ENCODE data around the gene CACNA1B.

The CACNA1B gene

DNA sequence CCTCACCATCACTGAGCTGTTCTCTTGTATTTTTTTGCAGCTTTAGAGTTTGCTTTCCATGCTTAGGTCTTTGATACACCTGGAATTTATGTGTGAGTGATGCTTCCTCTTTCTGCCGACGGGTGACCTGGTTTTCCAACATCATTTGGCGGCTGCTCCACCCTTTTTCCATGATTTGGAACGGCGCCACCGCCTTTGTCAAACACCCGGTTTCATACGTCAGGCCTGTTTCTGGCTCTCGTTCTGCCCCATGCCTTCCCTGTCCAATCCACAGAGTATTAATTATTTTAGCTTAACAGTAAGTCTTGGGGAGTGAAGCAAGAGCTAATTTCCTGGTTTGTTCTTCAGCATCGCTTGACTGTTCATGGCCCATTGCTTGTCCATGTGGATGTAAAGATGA is 30.2 kb downstream of the CACNA1B start:
- DNase-seq (ENCODE audit: low read depth): no peak
- no peak overlapping the region for H3K4me3 ChIP-seq (ENCODE audit: low read depth, low read length)
- TF ChIP-seq, protein P1, sequence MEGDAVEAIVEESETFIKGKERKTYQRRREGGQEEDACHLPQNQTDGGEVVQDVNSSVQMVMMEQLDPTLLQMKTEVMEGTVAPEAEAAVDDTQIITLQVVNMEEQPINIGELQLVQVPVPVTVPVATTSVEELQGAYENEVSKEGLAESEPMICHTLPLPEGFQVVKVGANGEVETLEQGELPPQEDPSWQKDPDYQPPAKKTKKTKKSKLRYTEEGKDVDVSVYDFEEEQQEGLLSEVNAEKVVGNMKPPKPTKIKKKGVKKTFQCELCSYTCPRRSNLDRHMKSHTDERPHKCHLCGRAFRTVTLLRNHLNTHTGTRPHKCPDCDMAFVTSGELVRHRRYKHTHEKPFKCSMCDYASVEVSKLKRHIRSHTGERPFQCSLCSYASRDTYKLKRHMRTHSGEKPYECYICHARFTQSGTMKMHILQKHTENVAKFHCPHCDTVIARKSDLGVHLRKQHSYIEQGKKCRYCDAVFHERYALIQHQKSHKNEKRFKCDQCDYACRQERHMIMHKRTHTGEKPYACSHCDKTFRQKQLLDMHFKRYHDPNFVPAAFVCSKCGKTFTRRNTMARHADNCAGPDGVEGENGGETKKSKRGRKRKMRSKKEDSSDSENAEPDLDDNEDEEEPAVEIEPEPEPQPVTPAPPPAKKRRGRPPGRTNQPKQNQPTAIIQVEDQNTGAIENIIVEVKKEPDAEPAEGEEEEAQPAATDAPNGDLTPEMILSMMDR (conservative IDR thresholded peaks at IDR 0.05; ENCODE audit: low read depth, low read length): no peak

DNA sequence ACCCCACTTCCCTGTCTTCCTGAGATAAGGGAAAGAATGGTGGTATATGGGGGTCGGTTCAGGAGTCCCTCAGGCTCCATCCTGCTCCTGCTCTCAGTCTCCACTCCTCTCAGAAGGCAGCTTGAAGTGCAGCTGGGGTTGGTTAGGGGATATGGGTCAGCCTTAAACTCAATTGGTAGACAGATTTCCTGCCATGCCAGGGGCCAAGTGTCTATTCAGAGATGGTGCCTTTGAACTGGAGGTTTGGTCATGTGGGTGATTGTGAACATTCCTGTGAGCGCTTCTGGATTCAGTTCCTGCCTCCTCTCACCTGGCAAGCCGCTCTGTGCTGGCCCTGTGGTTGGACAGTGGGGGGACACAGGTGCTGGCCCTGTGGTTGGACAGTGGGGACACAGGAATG is 35.1 kb downstream of the CACNA1B start:
- TF ChIP-seq, protein P1 (conservative IDR thresholded peaks at IDR 0.05; ENCODE audit: low read depth, low read length): no peak
- DNase-seq (ENCODE audit: low read depth): no peak
- H3K4me3 ChIP-seq (ENCODE audit: low read depth, low read length): no peak overlapping the region

DNA sequence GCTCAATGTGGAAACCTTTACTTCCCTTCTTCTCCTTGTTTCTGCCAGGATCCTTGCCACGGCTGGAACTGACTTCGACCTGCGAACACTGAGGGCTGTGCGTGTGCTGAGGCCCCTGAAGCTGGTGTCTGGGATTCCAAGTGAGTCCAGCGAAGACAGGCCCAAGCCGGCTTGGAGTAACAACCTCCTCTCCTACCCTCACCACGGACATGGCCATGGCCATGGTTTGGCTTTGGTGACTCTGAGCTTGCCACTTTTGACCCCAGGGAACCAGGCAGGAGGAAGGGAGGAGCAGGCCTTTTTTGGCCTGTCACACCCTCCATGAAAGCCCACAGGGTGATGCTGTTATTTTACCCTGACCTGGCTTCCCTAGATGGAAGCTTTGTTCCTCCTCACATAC is 35.5 kb downstream of the CACNA1B start:
- TF ChIP-seq, protein P1 (conservative IDR thresholded peaks at IDR 0.05; ENCODE audit: low read depth, low read length): no peak
- no peak overlapping the region for H3K4me3 ChIP-seq (ENCODE audit: low read depth, low read length)
- no peak for DNase-seq (ENCODE audit: low read depth)

DNA sequence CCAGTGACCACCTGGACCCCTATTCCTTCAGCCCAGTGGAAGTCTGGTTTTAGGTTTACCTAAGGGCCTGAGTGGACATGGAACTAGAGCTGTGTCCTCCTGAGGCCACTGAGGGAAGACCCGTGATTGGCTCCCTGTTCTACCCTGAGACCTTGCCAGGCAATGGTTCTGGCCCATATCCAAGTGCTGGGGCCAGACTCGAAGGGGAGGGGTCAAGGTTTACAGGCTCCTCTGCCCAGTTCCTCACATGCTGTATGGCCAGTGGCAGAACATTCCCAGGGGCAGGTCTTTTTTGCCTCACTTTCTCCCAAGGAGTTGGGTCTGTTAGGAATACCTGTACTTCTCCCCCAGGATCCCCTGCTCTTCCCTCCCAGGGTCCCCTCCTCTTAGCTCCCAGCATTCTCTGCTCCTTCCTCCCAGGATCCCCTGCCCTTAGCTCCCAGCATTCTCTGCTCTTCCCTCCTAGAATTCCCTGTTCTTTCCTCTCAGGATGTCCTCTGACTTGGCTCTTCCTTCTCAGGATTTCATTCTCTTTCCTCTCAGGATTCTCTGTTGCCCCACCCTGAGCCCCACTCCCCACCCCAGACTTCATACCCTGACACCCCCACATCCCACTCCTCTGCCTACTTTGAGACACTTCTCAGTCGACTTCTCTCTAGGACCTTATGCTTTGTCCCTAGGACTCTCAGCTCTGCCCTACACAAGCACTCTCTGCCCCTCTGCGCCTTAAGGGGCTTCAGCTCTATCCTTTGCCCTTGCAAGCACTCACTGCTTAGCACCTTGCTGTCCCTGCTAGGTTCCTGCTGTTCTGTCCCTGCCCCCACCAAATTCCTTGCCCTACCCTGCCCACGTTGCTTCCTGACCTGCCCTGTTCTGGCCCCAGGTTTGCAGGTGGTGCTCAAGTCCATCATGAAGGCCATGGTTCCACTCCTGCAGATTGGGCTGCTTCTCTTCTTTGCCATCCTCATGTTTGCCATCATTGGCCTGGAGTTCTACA is 36.5 kb downstream of the CACNA1B start:
- DNase-seq (ENCODE audit: low read depth): no peak
- H3K4me3 ChIP-seq (ENCODE audit: low read depth, low read length): no peak overlapping the region
- TF ChIP-seq, protein P1 (conservative IDR thresholded peaks at IDR 0.05; ENCODE audit: low read depth, low read length): no peak

DNA sequence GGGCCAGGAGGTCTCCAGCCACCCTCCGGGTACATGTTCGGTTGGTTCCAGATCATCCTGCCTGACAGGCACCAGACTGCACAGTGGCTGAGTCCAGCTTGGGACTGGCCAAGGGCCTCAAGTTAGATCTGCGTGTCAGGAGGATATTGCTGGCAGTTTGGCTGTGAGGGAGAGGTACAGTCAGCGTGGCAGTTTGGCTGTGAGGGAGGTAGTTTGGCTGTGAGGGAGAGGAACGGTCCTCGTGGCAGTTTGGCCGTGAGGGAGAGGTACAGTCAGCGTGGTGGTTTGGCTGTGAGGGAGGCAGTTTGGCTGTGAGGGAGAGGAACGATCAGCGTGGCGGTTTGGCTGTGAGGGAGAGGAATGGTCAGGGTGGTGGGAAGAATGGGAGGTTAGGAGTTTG is 39.0 kb downstream of the CACNA1B start:
- TF ChIP-seq, protein P1 (conservative IDR thresholded peaks at IDR 0.05; ENCODE audit: low read depth, low read length): no peak
- no peak for DNase-seq (ENCODE audit: low read depth)

DNA sequence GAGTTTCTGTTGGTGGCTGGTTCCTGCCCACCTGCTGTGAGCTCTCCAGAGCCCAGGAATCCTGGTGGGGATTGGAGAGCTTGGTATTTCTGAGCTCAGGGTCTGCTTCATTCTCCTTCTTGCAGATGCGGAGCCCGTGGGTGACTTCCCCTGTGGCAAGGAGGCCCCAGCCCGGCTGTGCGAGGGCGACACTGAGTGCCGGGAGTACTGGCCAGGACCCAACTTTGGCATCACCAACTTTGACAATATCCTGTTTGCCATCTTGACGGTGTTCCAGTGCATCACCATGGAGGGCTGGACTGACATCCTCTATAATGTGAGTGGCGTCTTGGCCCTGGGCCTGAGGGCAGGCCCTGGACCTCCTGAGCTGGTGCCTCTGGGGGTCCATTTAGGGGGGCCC is 39.5 kb downstream of the CACNA1B start:
- DNase-seq (ENCODE audit: low read depth): no peak
- TF ChIP-seq, protein P1 (conservative IDR thresholded peaks at IDR 0.05; ENCODE audit: low read depth, low read length): no peak
- no peak overlapping the region for H3K4me3 ChIP-seq (ENCODE audit: low read depth, low read length)

More for the DNA sequence above, 39.0 kb downstream of the CACNA1B start:
- no peak overlapping the region for H3K4me3 ChIP-seq (ENCODE audit: low read depth, low read length)

DNA sequence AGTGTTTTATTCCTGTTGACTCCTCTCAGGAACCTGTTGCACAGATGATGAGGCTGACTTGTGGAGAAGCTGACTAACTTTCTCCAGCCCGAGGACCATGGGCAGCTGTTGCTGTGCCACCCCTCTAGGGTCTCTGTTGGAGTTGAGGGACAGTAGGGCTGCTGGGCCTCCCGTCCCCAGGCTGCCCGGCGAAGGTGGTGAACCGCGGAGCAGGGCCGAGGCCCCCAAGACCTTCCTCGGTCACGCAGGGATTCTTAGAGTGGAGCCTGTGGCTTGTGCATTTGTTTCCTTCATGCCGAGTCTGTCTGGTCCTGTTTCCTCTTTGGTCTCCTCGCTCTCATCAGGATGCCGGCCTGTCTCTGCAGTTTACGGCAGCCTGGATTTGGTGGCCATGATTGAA is 40.2 kb downstream of the CACNA1B start:
- no peak for DNase-seq (ENCODE audit: low read depth)
- no peak overlapping the region for H3K4me3 ChIP-seq (ENCODE audit: low read depth, low read length)
- TF ChIP-seq, protein P1 (conservative IDR thresholded peaks at IDR 0.05; ENCODE audit: low read depth, low read length): no peak
